ENCODE measurements around the gene RGS3. TPM values are rescaled to one million over a fixed set of nuclear protein-coding genes. Genes with fewer than 3 reads are reported as not detected.

Gene RGS3
- polyA plus RNA-seq, 1 of the 3 experiments (the other 2 are of a cell fraction), result 50.6 TPM

DNA sequence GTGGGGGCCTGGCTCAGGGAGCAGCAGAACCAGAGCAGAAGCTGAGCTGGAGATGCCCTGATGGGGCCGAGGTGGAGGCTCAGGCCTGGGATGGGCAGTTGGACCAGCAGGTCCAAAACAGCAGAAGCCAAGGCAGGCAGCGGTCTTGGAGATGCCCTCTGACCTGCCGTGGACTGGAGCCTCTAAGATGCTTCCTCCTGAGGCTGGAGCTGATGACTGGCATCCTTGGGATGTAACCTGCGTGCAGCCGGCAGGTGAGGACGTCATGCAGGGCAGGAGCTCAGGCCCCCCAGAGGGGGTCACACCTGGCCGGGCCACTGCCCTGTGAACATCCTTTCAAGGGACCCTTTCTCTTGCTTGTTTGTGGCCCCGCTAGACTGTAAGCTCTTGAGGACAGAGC is 162.0 kb downstream of the RGS3 start (continued):
- TF ChIP-seq EZH2phosphoT487 (IDR thresholded peaks at IDR 0.05; ENCODE audit: borderline replicate concordance, low read depth) (no peak), SMC3 (IDR thresholded peaks at IDR 0.05; ENCODE audit: low read depth, low read length) (no peak), GABPA (IDR thresholded peaks at IDR 0.05; ENCODE audit: low read depth) (no peak)
- TF ChIP-seq, protein P1, sequence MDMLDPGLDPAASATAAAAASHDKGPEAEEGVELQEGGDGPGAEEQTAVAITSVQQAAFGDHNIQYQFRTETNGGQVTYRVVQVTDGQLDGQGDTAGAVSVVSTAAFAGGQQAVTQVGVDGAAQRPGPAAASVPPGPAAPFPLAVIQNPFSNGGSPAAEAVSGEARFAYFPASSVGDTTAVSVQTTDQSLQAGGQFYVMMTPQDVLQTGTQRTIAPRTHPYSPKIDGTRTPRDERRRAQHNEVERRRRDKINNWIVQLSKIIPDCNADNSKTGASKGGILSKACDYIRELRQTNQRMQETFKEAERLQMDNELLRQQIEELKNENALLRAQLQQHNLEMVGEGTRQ (IDR thresholded peaks at IDR 0.05; ENCODE audit: borderline replicate concordance, low read depth, low read length), result no peak
- TF ChIP-seq, protein P2, sequence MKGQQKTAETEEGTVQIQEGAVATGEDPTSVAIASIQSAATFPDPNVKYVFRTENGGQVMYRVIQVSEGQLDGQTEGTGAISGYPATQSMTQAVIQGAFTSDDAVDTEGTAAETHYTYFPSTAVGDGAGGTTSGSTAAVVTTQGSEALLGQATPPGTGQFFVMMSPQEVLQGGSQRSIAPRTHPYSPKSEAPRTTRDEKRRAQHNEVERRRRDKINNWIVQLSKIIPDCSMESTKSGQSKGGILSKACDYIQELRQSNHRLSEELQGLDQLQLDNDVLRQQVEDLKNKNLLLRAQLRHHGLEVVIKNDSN (IDR thresholded peaks at IDR 0.05; ENCODE audit: borderline replicate concordance, low read depth), result no peak

DNA sequence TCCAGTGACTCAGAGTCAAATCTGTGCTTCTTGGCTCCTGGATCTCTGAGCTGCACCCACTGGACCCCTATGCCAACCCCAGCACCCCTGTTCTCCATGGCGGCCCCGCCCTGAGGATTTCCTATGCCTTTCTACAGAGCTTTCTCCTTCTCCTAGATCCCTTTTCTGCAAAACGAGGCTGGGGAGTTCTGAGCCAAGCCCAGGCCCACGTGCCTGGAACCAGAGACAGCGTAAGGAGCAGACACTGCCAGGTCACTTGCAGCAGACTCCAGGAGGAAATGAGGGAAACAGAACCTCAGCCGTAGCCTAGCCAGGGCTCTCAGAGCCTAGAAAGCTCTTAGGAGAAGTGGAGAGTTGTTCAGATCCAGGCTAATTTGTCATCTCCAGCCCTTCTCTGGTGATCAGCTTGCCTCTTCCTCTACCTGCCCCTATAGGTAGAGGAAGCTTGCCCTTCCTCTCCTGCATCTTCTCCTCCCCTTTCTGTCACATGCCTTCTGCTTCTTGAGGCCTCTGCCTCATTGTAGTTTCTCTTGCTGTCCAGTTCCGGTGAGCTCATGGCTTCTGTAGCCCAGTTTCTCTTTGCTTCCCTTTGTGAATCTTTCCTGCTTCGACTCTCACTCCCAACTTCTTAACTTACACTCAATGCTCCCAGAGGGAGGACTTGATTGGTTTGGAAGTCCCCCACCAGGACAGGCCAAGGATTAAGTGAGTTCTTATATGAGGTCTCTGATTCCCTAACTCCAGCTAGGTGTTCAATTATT is 163.4 kb downstream of the RGS3 start:
- Histone ChIP-seq H3K4me2 (no peak overlapping the region), H3F3A (replicated peaks; ENCODE audit: insufficient read depth) (peaks cover 13% of the 10 kb centered on the region), H3K79me2 (ENCODE audit: insufficient read depth) (no peaks in the 10 kb centered on the region), H3K36me3 (replicated peaks in 1 of 2; ENCODE audit: control insufficient read depth in 1 of 2, insufficient read depth in 2 of 2, low read length in 1 of 2) (no peaks in the 10 kb centered on the region), H3K9me3 (no peaks in the 10 kb centered on the region), H3K9me2 (no peaks in the 10 kb centered on the region), H3K4me3 (ENCODE audit: low read depth in 2 of 2, low read length in 1 of 2) (no peak overlapping the region), H3K4me1 (ENCODE audit: control insufficient read depth in 1 of 2, insufficient read depth in 2 of 2, low read depth in 1 of 2, low read length in 1 of 2) (peaks cover 14 to 20% of the 10 kb centered on the region in 2 experiments; a peak in 3 of 4 replicates), H4K20me1 (ENCODE audit: insufficient read depth) (no peaks in the 10 kb centered on the region), H3K27ac (ENCODE audit: low read depth in 2 of 2, low read length in 1 of 2) (no peak overlapping the region), H2AFZ (ENCODE audit: low read depth) (no peak overlapping the region), H3K9ac (no peak overlapping the region), H3K27me3 (ENCODE audit: insufficient read depth) (no peaks in the 10 kb centered on the region)
- POLR2A ChIA-PET, result no interaction called here
- DNase-seq, result no peak
- 92% methylated on average over 8 of the region's 8 CpGs for WGBS (ENCODE audit: low lambda C conversion rate)
- CTCF ChIA-PET, result interaction anchor here (2.0 to 4.0 kb wide), 2 partner anchors 30 to 35 kb away, joined by 8 to 33 read pairs; no protein-coding TSS in a partner anchor
- TF ChIP-seq, protein P3, sequence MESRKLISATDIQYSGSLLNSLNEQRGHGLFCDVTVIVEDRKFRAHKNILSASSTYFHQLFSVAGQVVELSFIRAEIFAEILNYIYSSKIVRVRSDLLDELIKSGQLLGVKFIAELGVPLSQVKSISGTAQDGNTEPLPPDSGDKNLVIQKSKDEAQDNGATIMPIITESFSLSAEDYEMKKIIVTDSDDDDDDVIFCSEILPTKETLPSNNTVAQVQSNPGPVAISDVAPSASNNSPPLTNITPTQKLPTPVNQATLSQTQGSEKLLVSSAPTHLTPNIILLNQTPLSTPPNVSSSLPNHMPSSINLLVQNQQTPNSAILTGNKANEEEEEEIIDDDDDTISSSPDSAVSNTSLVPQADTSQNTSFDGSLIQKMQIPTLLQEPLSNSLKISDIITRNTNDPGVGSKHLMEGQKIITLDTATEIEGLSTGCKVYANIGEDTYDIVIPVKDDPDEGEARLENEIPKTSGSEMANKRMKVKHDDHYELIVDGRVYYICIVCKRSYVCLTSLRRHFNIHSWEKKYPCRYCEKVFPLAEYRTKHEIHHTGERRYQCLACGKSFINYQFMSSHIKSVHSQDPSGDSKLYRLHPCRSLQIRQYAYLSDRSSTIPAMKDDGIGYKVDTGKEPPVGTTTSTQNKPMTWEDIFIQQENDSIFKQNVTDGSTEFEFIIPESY (IDR thresholded peaks at IDR 0.05; ENCODE audit: borderline replicate concordance, low read depth), result no peak
- TF ChIP-seq YY1 (IDR thresholded peaks at IDR 0.05; ENCODE audit: low read depth), result no peak
- TF ChIP-seq POLR2AphosphoS5 (IDR thresholded peaks at IDR 0.05; ENCODE audit: low read depth, low read length), result no peak
- TF ChIP-seq, protein P4, sequence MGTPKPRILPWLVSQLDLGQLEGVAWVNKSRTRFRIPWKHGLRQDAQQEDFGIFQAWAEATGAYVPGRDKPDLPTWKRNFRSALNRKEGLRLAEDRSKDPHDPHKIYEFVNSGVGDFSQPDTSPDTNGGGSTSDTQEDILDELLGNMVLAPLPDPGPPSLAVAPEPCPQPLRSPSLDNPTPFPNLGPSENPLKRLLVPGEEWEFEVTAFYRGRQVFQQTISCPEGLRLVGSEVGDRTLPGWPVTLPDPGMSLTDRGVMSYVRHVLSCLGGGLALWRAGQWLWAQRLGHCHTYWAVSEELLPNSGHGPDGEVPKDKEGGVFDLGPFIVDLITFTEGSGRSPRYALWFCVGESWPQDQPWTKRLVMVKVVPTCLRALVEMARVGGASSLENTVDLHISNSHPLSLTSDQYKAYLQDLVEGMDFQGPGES (IDR thresholded peaks at IDR 0.05; ENCODE audit: low read depth, low read length), result no peak
- TF ChIP-seq ELF1 (IDR thresholded peaks at IDR 0.05), result no peak
